GM18519 (cell line): ENCODE data around the gene SAP30.

ENCODE experiments used
- ATAC-seq: cut with Tn5 transposase; IDR thresholded peaks from one replicate; pipeline ENCODE4 v1.9.1; 2021; ENCODE audit warnings: mild to moderate bottlenecking, moderate library complexity; ENCODE audit not compliant: unreplicated experiment, low FRiP score

The SAP30 gene

DNA sequence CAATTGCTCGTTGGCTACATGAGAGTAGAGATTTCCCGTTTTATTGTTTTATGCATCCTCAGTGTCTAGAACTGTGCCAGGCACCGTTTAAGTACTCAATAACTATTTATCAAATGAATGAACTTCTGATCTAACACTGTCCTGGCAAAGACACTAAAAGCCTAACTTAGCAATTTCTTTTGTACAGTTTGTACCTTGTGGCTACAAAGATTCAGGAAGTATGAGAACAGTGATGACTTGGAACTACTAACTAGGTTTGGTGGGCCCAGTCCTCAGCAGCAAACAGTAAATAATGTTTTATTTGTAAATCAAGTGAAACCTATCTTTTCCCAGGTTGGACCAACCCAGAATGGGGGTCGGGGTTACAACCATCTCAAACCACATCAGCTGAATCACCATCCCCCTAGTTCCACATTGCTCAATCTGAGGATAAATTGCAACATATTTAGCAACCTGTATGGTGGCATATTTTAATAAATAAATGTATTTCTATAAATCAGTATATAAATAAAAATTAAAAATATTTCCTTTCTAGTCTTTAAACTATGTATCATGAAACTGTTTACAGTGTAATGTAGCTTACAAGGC is 40.4 kb downstream of the SAP30 start:
- no peak for ATAC-seq

DNA sequence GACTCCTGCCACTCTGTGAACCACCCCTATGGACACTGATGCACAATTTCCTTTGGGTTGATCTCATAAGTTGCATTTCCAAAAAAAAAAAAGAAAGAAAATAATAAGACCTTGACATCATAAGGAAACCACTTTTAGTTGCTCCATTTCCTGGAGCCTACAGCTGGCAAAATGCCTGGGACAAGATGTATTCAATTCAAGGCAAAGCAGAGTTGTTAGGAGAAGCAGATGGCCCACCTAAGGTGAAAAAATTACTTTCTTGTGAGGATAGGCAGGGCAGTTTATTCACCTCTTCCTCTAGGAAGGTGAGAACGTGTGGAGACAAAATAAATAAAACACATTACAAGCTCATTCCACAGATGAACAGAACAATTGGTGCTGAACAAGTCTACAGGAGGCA is 42.3 kb downstream of the SAP30 start:
- ATAC-seq = no peak

DNA sequence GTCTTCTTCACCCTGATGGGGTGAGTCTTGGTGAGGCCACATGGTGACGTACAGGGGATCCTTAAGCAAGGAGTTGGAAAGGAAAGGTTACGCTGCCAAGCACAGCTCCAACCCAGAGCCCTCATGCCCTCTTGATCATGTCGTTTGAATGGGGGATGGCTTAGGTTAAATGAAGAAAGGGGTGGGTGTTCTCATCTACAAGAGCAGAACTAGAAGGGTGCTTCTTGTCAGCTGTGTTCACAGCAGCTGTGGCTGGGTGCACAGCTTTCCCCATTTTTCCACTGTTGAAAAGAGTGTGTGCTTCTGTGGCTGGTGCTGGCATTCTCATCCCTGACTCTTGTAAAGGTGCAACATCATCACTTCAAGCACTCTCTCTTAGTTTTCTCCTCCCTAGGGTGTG is 43.7 kb downstream of the SAP30 start:
- ATAC-seq = no peak

DNA sequence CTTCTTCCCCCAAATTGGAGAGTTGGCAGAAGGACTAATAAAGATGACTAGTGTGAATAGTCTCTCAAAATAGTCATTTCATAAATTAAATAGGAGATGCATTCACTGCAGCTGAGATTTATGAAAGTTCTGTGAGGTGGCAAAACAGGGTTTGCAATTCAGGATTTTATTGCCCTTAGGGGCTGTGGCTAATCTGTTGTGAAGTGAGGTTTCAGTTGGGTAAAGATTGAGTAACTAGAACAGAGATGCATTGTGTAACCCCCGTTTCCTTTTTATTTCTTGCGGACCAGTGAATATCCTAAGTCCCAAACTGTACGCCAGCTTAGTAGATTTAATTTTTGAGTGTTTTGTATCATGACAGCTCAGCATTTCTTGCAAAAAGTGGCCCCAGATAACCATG is 44.3 kb downstream of the SAP30 start:
- ATAC-seq = no peak

DNA sequence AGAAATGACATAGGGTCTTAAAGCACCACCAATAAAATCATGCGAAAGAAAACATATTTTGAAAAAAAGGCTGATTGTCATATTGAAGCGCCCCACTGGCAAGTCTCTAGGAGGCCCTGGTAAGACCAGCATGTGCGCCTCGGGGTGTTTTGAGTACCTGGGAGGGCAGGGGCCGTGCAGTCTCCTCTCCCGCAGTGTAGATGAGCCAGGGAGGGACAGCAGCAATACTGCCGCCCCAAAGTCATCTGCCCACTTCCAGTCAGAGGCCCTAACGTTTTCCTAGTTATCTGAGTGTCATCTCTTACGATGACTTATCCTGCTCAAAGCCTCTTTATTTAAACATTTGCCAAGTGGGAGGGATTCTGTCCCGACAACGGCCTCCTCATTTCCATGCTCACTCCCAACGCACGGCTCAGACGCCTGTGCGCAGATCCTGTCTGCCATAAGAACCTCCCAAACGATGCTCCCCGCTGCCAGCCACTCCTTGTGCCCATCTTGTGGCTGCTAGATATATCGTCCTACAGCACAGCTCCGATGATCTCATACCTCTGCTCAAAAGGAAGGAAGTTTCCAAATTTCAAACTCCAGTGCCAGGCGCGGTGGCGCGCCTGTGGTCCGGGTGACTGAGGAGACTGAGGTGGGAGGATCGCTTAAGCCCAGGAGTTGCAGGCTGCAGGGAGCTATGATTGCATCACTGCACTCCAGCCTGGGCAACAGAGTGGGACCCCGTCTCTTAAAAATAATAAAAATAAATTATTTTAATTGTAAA is 45.3 kb downstream of the SAP30 start:
- ATAC-seq = no peak

DNA sequence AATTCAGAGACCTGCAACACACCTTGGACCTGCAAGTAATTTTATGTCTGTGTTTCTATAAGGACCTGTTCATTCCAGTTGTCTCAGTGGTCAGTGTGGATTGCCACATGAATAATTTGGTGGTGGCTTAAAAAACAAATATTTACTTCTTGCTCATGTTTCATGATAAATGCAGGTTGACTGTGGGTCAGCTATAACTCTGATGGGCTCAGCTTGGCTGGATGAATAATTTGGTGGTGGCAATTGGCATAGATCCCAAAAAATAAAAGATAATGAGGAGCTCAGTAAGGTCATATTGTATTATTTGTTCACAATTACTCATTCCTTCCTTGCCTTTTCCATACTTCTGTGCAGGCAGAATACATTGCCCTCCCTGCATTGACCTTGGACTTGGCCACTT is 47.1 kb downstream of the SAP30 start:
- ATAC-seq = no peak

DNA sequence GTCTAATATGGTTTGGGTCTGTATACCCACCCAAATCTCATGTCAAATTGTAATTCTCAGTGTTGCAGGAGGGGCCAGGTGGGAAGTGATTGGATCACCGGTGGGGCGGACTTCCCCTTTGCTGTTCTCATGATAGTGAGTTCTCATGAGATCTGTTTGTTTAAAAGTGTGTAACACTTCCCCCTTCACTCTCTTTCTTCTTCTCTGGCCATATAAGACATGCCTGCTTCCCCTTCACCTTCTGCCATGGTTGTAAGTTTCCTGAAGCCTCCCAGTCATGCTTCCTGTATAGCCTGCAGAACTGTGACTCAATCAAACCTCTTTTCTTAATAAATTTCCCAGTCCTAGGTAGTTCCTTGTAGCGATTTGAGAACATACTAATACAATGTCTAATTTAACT is 47.9 kb downstream of the SAP30 start:
- ATAC-seq = no peak

DNA sequence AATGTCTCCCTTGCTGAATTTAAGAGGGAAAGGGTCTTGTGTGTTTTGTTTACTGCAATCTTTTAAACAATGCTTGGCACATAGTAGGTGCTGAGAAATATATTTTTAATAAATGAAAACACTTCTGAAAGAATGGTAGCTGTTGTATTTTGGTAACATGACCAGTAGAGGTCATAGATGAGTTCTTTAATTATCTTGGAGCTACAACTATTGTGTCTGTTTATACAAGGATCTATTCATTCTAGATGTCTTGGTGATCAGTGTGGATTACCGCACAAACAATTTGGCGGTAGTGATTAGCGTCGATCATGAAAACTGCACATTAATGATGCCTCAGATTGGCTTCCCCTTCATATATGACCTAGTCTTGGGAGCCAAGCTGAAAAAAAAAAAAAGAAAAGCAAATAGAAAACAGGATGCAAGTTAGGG is 49.6 kb downstream of the SAP30 start:
- peak; percentile 72 for ATAC-seq

DNA sequence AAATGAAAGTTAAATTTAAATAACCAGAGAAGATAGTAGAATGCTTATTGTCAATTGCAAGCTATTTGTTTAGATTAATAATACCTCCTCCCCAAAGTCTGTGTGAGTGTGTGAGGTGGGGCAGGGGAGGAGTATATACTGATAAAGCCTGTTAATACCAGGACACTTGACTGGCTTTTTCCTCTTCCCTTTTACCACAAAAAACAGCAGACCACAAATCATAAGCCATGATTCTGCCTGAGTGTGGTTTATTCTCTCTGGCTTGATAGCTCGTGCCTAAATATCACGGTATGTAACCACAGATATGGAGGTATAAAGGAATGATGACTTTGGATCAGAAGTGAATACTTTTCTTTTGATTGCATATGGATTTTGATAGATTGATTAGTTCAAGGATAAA is 50.0 kb downstream of the SAP30 start:
- no peak for ATAC-seq

DNA sequence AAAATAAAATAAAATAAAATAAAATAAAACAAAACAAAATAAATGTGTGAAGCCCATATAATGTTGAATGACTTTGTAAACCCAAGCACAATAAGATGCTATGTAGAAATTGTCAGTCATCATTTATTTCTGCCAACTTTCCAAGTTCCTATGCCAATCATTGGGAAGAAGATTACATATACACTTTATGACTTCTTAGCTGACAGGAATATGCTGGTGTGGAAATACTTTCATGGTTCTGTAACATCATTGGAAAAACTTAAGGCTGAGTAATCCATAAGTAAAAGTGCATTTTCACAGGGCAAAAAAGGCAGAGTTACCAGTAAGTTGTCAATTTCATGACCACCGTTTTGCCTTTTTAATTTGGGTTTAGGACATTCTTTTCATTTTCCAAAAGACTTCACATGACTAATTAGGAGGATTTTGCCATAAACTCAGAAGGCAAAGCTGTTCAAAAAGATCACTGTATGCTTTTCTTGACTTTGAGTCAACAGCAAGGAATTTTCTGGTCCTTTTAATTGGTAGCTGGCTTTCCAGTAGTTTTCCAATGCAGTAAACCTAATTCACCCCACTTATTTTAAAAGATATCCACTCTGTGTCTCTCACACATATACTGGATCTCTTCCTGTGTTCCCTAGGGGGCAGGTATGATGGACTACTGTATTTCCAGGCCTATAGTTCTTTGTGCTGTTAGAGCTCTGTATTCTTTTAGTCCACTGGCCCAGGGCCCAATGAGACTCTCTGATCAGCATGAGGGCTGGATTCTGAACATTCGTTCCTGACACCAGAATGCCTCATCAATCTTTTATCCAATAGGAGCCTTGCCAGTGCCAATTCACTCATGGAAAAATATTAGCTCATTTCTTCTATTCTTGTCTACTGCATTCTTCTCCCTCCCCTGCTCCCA is 54.4 kb downstream of the SAP30 start:
- no peak for ATAC-seq

DNA sequence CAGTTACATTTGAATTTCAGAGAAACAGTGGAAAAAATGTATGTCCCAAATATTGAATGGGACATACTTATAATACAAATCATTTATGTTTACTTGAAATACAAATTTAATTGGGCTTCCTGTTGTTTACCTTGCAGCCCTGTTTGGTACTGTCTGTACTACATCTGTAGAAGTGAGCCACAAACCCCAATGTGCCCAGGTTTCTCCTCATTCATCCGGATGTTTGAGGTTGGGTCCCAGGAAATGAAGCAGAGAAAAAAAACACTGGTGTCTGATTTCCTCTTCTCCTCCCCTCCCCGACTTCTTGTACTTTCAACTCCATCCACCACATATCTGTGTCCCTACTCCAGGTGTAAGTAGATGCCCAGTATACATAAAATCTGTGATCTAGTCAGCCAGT is 55.3 kb downstream of the SAP30 start:
- ATAC-seq = no peak
